HG02678 (cell line): ENCODE data around the gene ZNF646.

Source experiments
- ATAC-seq: cut with Tn5 transposase; IDR thresholded peaks from one replicate; pipeline ENCODE4 v1.9.1; 2021; ENCODE audit warnings: mild to moderate bottlenecking, moderate library complexity; ENCODE audit not compliant: unreplicated experiment

Gene ZNF646

GRCh38 chr16:31130336-31130891 is 56.2 kb downstream of the ZNF646 start:
- no peak for ATAC-seq

GRCh38 chr16:31130899-31131298 is 56.7 kb downstream of the ZNF646 start:
- no peak for ATAC-seq

- no peak for ATAC-seq
Observed at GRCh38 chr16:31131416-31131815, 57.2 kb downstream of the ZNF646 start.

GRCh38 chr16:31131841-31132271 is 57.6 kb downstream of the ZNF646 start:
- no peak for ATAC-seq

GRCh38 chr16:31132303-31132979 is 58.2 kb downstream of the ZNF646 start:
- no peak for ATAC-seq

- ATAC-seq, result no peak
Observed at GRCh38 chr16:31133046-31133501, 58.9 kb downstream of the ZNF646 start.
